ENCODE measurements around the gene PRUNE2.

PRUNE2 gene

GRCh38 chr9:76561900-76562299, 344.0 kb downstream of the PRUNE2 start:
- DNase-seq, result no peak
